AG04450 (cell line): Measurements from ENCODE around the gene PRKAA1. TPM values are rescaled to one million over a fixed set of nuclear protein-coding genes. Genes with fewer than 3 reads are reported as not detected.

ENCODE experiments used
- CTCF ChIA-PET: fragments of 300-600, 350-600 bp; formaldehyde crosslinking; extraction: SDS; loops from one replicate; lab custom pipeline; 2022; ENCODE audit warnings: antibody characterized with exemption, inconsistent platforms; lab: Charles Lee
- POLR2A ChIA-PET: fragments of 350-600 bp; formaldehyde crosslinking; extraction: SDS; loops from one replicate; lab custom pipeline; 2021; ENCODE audit warnings: antibody characterized with exemption, inconsistent platforms; lab: Yijun Ruan, JAX
- DNase-seq: peaks from one replicate; pipeline ENCODE4 v3.0.0-alpha.2; 2011; ENCODE audit warnings: low read depth, low spot score
- H3K27ac ChIP-seq: one replicate; pipeline ENCODE4 v1.5.1; 2012; ENCODE audit warnings: low read depth, low read length, control low read depth
- H3K27me3 ChIP-seq: one replicate; pipeline ENCODE4 v1.6.0; 2012; ENCODE audit warnings: low read length; ENCODE audit not compliant: control insufficient read depth, insufficient read depth
- H3K4me3 ChIP-seq: 2 replicates; pipeline ENCODE4 v1.5.1; 2011; ENCODE audit warnings: mild to moderate bottlenecking, low read depth, low read length, control low read depth
- H3K9me3 ChIP-seq: 2 replicates; pipeline ENCODE4 v1.5.1; 2012; ENCODE audit warnings: low read length; ENCODE audit not compliant: control insufficient read depth, insufficient read depth
- polyA plus RNA-seq: library from polyadenylated mRNA; depleted of rRNA; stranded (reverse); fragments of >200 nt; gene quantifications from 2 replicates; pipeline ENCODE4 v1.2.3, GENCODE V29; 2011
- TF ChIP-seq, protein P1 (sequence below): IDR thresholded peaks from 2 replicates; pipeline ENCODE4 v1.5.1; 2011; ENCODE audit warnings: low read depth, low read length, control low read depth, inconsistent platforms

The PRKAA1 gene
- polyA plus RNA-seq, 1 experiment = 107 TPM

DNA sequence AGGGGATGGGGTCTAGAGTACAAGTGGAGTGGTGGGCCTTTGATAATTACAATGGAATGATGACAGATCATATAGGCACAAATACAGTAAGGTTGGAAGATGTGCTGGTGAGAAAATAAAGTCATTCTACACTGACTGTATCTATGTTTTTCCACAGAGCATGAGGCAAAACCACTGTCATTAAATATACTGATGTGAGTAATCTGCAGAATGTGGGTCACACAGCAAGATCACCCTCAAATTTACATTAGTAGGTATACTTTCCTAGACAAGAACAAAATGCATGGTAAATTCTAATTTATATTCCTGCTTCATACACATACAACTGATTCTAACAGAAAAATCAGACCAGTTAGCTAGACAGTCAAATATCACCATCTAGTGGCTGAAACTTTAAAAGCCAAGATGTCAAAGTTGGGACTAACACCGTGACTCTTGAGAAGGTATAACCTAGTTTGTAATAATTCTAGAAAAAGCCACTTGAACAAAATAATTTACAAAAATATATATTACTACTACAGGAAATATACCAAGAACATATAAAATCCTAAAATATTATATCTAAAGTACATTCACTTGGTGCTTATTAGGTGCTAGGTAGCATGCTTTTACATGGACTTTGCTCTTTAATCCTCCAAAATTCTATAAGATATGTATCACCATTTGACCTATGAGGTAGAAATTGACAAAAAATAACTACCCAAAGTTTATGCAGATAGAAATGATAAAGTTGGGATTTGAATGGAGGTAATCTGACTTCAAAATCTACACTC lies 61.9 kb downstream of the PRKAA1 start:
- POLR2A ChIA-PET = no interaction called here
- Histone ChIP-seq H3K4me3 (no peak overlapping the region), H3K27me3 (no peaks in the 10 kb centered on the region), H3K9me3 (peaks cover 3% of the 10 kb centered on the region; the same call in 1 of the 2 replicates), H3K27ac (no peak overlapping the region)
- CTCF ChIA-PET = interaction anchor here (0.8 to 4.8 kb wide), 7 partner anchors 10 to 1157 kb away, joined by 3 to 33 read pairs (median 14); no protein-coding TSS in a partner anchor
- DNase-seq = no peak
- TF ChIP-seq, protein P1, sequence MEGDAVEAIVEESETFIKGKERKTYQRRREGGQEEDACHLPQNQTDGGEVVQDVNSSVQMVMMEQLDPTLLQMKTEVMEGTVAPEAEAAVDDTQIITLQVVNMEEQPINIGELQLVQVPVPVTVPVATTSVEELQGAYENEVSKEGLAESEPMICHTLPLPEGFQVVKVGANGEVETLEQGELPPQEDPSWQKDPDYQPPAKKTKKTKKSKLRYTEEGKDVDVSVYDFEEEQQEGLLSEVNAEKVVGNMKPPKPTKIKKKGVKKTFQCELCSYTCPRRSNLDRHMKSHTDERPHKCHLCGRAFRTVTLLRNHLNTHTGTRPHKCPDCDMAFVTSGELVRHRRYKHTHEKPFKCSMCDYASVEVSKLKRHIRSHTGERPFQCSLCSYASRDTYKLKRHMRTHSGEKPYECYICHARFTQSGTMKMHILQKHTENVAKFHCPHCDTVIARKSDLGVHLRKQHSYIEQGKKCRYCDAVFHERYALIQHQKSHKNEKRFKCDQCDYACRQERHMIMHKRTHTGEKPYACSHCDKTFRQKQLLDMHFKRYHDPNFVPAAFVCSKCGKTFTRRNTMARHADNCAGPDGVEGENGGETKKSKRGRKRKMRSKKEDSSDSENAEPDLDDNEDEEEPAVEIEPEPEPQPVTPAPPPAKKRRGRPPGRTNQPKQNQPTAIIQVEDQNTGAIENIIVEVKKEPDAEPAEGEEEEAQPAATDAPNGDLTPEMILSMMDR = peak; percentile 80

DNA sequence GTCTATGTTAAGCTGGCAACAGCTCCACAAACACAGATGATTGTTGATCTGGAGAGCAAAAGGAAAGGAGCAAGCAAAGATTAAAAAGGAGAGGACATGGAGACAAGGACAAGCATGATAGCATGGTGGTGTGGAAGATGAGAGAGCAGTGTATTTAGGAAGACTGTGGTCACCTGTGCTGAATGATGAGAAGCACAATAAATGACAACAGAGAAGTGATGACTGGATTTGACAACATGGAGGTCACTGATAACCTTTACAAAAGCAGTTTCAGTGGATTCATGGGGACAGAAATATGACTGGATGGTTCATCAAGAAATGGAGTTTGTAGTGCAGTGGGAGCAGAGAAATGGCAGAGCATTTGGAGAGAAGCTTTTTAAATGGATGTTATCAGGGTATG lies 62.6 kb downstream of the PRKAA1 start:
- Histone ChIP-seq H3K9me3 (peaks cover 3% of the 10 kb centered on the region; the same call in 1 of the 2 replicates), H3K27ac (peak overlapping the region; percentile 75), H3K27me3 (no peaks in the 10 kb centered on the region), H3K4me3 (no peak overlapping the region)
- no peak for DNase-seq
- POLR2A ChIA-PET = interaction anchor here (0.6 kb wide), 1 partner anchor 298 kb away, joined by 4 read pairs; no protein-coding TSS in a partner anchor
- TF ChIP-seq, protein P1 = no peak
- CTCF ChIA-PET = interaction anchor here (0.6 to 4.8 kb wide), 10 partner anchors 11 to 1157 kb away, joined by 3 to 33 read pairs (median 4); no protein-coding TSS in a partner anchor

- TF ChIP-seq, protein P1 = no peak
- Histone ChIP-seq H3K27ac (peak overlapping the region; percentile 43), H3K27me3 (no peaks in the 10 kb centered on the region), H3K9me3 (peaks cover 3% of the 10 kb centered on the region; the same call in 1 of the 2 replicates), H3K4me3 (no peak overlapping the region)
- ChIA-PET POLR2A (interaction anchor here (0.6 kb wide), 1 partner anchor 297 kb away, joined by 4 read pairs; no protein-coding TSS in a partner anchor), CTCF (interaction anchor here (0.6 to 4.8 kb wide), 11 partner anchors 8 to 1156 kb away, joined by 3 to 33 read pairs (median 4); no protein-coding TSS in a partner anchor)
- DNase-seq = no peak
Observed at GRCh38 chr5:40734986-40735385, 63.2 kb downstream of the PRKAA1 start.

- H3K9me3 ChIP-seq = no peaks in the 10 kb centered on the region
- ChIA-PET POLR2A (no interaction called here), CTCF (interaction anchor here (0.6 to 4.8 kb wide), 9 partner anchors 9 to 1155 kb away, joined by 3 to 33 read pairs (median 4); no protein-coding TSS in a partner anchor)
- no peak for DNase-seq
- no peaks in the 10 kb centered on the region for H3K27me3 ChIP-seq
- no peak overlapping the region for H3K4me3 ChIP-seq
- TF ChIP-seq, protein P1 = 0 out of 2 replicates have a peak, but pooled peaks have one; percentile 9
- no peak overlapping the region for H3K27ac ChIP-seq
Observed at GRCh38 chr5:40733879-40734563, 64.2 kb downstream of the PRKAA1 start.
